ENCODE data around the gene SDF4.

Gene SDF4

DNA sequence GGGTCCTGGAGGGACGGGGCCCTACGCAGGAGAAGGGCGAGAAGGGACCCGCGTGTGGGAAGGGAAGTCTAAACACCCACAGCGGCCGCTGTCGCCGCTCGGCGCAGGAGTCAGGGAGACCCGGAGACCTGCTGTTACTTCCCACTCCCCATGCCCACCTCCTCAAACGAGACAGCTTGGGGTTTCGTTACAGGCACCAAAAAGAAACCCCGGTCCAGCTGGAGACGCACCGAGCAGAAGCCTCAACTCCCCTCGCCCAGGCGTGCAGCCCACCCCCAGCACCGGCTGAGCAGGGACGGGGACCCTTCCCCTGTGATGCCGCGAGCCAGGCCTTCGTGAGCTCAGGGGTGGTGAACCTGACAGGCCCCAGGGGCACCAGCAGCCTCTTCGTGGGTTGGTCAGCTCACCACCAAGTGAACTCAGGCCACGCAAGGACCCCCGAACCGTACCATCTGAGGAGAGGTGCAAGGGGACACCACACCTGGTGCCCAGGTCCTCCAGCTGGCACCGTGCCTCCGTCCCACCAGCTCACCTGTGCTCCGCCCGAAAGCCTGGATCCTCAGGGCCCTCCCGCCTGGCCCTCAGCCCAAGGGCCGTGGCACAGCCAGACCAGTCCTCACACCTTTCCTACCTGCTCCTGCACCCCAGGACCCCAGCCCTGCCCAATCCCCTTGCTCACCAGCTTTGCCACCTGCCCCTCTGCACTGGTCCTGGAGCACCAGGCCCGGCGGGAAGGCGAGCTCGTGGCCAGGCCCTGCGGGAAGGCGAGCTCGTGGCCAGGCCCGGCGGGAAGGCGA lies 5.0 kb downstream of the SDF4 start:
- DNase-seq = no peak

DNA sequence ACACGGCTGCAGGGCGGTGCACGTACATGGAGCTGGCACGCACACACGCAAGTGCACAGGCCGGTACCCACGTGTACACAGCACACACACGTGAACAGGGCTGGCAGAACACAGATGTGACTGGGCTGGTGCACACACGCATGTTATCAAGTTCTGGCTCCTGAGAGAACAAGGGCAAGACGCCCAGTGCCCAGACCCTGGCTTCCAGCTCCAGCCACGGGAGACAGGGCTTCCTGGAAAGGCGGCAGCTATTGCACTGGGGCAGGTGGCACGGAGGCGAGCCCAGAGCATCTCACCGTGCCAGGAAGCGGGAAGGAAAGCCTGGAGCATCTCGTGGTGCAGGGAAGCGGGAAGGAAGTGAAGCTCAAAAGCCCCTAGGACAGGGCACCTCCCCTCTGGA lies 5.9 kb downstream of the SDF4 start:
- no peak for DNase-seq

DNA sequence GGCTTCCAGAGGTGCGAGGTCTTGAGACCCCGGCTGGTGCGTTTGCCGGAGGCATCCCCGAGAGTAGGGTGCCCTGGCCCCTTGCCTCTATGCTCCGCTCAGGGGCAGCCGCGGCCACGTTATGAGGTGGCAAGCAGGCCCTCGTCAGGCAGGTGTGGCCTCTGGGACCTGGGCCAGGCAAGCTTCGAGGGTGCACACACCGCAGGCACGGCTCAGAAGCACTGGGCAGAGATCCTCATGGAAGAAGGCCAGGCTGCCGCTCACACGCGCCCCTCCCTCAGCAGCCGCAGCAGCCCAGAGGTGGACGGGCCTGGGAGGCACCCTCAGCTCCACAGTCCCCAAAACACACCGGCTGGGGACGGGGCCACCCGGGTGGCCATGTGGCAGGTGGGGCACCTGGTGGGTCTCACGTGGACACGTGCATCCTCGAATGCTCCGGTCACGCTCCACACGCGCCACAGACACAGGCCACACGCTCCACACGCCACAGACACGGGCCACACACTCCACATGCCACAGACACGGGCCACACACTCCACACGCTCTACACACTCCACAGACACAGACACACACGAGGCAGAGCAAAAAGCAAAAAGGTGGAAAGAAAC lies 6.5 kb downstream of the SDF4 start:
- DNase-seq = no peak

DNA sequence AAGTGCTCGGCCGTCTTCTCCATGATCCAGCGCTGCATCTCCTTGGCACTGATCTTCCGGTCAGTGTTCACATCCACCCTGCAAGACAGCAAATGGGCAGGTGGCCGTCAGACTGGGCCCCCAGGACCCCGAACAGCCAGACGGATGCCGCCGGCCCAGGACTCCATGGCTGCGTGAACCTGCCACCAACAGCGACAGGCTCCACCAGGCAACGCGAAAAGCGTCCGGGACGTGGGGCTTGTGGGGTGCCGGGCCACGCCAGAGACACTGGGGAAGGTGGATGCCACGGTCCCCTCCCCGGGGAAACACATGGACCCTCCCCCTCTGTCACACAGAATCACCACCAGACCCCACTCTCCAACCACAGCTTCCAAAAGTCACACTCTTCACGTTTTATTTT lies 7.9 kb downstream of the SDF4 start:
- DNase-seq = no peak

DNA sequence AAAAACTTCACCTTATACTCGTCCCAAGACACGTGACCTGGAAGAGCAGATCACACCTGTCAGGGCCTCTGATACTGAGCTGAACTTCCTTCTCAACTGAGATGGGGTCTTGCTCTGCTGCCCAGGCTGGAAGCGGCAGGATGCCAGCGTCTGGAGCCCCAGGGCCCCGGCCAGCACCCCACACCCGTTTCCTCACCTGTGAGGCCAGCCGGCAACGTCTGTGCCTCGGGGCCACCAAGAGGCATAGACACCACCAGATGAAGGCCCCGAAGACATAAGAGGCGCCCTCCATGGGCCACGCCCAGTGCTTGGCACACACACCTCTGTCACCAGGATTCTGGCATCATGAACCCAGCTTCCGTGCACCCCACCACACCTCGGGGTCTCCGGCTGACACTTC lies 8.5 kb downstream of the SDF4 start:
- no peak for DNase-seq

DNA sequence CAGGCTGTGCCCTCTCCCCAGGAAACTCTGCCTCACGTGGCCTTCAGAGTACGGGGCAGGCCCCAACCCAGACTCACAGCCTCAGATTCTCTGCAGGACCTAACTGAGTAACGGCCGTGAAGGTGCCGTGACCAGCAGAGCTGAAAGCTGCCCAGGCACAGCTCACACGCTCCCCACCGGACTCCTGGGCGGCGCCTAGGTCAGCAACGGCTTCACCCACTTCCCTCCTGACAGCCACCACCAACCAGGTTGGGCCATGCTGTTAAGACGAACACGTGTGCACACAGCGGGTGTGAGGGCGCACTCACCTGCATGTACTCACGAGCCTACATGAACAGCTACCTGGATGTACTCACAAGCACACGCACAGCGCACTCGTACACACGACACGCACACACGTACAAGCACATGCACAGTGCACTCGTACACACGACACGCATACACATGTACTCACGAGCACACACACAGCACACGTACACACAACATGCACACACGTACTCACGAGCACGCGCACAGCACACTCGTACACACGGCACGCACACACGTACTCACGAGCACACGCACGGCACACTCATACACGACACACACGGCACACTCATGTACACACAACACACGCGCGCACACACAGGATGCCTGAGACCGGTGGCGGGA lies 9.1 kb downstream of the SDF4 start:
- no peak for DNase-seq

DNA sequence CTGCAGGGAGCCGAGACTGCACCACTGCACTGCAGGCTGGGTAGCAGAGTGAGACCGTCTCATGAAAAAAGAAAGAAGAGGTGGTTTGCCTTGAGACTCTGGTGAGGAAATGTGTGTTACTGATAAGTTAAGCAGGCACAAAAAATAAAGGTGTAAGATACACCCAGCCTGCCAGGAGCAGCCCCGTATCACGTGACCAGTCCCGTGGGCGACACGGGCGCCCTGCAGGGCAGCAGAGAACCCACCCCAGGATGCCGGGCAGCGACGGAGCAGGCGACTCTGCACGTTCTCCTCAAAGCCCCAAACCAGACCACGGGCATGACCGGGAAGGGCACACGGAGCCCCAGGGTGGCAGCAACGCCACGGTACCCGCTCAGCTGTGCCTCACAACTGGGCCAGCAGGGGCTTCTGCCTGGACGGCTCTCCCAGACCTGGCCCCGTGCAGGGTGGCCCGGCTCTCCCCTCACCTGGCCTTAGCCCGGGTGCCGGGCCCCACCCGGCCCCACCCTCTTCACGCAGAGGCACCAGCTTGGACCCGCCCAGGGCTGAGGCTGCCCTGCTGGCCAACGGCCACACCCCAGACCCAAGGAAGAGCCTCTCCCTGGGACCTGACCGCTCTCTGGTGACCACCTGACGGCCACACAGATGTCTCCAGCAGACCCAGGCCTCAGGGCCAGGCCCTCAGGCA lies 9.8 kb downstream of the SDF4 start:
- no peak for DNase-seq

DNA sequence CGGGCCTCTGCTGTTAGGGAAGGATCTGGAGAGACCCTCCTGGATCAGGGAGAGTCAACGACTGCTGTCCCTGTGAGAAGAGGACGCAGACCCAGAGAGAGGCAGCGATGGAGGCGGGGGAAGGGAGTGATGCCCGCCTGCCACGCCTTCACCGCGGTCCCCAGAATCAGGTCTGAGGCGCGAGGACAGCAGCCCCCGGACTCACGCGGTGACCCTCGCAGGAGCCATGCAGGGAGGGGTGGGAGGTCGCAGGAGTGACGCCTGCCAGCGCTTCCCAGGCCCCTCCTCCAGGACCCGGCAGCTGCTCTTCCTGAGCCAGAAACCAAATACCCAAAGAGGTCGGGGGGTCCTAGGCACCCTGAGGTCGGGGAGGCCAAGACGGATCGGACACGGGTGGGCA lies 11.6 kb downstream of the SDF4 start:
- DNase-seq = no peak

DNA sequence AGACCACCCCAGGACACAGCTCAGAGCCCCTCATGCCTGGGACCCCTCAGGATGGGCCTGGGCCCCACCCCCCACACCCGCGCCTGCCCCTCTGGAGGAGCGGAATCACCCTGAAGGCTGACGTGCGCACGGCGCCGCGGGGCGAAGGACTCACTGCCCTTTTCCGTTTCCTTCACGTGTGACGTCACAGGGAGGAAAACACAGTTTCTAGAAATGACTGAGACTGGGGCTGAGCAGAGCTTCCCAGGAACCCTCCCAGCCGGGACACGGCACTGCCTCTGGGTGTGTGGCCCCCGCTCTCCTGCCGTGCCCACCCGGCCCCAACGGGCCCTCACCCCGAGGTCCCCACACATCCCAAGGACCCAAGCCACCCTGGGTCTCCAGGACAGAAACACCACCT lies 12.5 kb downstream of the SDF4 start:
- peak; percentile 56 to 85 for DNase-seq

DNA sequence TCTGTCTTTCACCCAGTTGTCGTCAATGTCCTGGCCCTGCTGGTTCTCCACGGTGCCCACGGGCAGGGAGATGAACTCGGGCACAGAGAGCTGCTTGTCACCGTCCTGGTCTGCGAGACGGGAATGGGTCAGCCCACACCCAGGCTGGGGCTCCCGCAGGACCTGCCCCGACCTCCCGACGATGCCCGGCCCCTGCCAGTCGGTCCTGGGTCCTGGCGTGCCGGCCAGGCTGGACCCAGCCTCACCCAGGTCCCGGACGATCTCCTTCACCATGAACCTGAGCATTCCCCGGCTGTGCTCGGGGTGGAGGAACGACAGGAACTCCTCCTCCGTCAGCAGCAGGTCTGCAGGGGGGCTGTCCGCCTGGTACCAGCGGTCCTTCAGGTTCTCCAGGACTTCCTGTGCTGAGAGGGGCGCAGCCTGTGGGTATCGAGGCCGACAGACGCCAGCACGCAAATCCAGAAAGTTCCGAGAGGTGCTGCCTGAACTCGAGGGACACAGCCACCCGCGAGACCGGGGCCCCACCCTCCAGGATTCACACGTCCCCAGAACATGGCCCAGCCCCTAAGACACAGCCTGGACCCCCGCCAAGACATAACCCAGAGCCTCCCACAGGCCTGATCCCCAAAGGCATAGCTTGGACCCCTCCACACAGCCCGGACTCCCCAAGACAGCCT lies 13.1 kb downstream of the SDF4 start:
- no peak for DNase-seq

DNA sequence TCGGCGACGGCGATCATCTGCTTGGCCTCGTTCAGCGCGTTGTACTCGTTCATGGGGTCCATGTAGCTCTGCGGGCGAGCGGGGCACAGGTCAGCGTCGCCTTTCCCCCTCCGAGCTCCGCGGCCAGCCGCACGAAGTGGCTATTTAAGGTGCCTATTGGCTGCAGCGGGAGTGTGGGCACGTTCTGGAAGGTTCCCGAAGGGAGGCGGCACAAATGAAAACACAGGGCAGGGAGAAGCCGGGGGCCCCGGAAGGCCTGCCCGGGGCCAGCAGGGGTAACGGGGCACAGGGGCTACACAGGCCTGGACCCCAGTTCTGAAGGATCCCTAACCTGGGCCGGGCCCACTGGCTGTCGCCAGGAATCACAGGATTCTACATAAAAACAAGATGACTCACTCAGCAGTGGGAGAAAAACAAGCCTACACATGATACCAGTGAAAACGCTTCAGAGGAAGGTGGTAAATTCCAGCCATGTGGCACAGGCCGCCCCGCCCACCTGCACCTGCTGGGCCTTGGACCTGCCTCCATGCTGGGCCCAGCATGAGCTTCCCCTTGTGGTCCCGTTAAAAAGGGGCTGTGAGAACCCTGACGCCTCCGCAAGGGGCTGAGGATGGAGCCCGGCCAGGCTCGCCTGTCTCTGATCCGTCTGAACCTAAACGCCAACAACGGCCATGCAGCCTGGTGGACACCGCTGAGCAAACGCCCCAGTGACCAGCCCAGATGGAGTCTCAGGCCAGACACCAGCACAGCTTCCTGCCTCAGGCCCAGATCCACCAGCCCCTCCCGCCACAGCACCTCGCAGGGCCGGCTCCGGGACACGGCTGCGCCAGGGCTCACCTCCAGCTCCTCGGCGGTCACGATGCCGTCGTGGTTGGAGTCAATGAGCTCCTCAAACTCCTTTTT lies 13.9 kb downstream of the SDF4 start:
- DNase-seq = peak in 1 of 2 donors; percentile 56

DNA sequence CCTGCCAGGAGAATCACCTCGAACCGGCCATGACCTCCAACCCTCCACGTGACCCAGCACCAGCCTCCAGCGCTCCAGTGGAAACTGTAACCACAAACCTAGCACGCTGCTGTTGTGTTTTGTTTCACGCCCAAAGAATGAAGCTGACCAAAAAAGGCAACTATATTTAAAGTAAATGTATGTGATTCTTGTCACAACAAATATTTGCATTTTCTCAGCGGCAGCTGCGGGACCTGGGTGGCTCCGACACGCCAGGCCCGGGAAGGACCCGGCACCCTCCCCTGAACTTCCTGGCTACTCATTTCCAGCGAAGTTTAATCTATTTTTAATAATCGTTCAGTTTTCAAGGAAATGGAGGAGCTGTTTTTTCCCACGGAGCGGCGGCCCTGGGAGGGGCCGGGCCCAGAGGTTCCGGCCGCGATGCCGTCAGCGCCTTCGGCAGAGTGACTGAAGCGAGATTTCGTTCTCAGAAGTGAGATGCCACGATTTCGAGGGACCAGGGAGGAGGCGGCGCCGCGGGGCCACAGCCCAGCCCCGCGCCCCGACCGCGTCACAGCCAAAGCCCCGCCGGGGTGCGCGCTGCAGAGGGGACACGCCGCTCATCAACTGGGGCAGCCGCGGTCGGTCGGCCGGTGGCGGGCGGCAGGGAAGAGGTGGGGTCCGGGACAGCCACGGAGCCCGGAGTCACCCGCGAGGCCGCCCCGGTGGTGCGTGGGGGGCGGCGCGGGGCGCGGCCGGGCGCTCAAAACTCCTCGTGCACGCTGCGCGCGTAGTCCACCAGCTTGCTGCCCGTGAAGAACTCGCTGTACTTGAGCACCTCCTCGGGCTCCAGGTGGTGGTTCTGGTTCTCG lies 14.8 kb downstream of the SDF4 start:
- peak; percentile 50 to 86 for DNase-seq

DNA sequence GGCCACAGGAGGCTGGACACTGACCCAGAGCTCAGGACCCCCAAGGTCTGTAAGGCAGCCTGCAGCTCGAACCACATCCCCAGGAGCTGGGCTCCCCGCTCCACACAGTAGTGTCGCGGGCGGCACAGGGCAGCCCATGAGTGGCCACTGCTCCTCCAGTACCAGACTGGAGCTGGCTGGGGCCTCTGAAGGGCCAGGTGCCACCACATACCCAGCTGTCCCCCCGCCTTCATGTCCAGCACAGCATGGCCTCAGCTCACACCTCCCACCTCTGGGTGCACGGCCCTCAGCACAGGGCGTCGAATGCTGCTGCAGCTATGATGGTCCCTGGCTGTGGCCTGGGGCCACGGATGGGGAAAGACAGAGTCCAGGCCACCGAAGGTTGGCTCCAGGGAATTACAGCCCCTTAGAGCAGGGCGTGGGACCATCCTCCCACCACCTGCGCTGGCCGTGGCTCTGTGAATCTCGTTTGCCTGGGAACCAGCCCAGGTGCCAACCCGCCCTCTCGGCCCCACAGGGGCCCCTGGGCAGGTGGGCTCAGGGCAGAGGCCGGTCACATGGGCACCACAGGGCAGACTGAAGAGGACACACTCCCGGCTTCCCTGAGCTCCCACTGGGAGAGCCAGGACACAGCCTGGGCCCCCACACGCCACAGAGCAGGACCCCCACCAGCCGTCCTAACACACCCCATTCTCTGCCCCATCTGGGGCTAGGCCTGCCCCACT lies 15.8 kb downstream of the SDF4 start:
- no peak for DNase-seq

DNA sequence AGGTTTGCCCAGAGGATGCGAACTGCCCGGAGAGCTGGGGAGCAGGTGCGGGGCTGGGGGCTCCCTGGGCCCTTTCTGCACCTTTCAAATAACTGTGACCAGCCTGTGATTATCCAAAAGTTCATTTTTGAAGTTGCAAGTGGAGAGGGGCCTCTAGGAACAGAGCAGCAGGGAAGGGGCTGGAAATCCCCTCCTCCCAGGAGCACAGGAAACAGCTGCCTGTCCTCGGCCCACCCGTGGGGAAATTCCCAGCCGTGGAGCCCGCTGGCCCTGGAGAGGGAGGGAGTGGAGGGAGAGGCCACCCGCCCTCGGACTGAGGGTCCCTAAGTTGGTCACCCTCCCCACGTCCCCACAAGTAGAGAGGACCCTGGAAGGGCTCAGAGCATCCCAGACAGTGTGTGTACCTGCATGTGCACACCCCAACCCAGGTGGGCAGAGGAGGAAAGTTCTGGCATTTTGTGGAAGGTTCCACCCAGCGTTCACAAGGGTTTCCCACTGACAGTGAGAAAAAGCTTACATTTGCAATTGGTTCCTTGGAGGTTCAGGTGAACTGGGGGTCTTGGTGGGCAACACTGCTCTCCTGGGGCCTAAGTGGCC lies 16.6 kb downstream of the SDF4 start:
- DNase-seq = peak in 1 of 2 donors; percentile 63

DNA sequence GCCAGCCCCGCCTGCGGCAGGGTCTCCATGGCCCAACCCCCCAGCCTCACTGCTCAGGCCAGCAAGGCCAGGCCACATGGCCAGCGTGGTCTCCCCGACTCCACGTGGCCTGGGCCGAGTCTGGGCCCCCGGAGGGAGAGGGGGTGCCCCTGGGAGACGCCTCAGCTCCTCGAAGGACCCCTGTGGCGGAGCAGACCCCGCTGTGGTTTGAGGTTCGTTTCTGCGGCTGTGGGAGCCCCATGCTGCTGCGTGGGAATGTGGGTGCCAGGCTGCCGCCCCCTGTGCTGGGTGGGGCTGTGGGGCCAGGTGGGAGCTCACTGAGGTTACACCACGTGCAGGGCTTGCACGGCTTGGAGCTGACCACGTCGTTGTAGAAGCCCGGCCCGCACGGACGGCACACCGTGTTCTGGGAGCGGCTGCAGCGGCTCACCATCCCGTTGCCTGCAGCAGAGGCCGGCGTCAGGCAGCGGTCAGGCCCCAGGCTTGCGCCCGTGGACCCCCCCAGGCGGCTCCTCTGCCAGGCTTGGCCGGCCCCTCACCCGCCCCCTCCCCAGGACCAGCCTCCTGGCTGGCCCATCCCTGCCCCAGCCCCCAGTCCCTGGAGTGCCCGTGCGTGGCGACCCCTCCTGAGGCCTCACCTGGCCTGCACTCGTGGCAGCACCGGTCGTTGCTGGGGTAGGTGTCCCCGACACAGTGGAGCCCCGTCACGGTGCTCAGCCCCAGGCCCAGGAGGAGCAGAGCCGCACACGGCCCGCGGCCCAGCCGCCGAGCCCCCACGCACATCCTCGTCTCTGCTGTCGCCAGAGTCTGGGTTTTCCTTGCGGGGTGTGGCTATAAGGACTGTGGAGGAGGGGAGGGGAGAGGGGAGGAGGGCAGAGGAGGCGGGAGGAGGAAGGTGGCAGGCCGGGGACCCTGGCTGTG lies 18.2 kb downstream of the SDF4 start, which contains the start of gene TNFRSF4:
TSS of gene TNFRSF4 (minus strand) at position 809 of the 921 bp plus-strand sequence. CDS start at position 783, 26 bp downstream.
- DNase-seq = peak in 1 of 2 donors; percentile 62

DNA sequence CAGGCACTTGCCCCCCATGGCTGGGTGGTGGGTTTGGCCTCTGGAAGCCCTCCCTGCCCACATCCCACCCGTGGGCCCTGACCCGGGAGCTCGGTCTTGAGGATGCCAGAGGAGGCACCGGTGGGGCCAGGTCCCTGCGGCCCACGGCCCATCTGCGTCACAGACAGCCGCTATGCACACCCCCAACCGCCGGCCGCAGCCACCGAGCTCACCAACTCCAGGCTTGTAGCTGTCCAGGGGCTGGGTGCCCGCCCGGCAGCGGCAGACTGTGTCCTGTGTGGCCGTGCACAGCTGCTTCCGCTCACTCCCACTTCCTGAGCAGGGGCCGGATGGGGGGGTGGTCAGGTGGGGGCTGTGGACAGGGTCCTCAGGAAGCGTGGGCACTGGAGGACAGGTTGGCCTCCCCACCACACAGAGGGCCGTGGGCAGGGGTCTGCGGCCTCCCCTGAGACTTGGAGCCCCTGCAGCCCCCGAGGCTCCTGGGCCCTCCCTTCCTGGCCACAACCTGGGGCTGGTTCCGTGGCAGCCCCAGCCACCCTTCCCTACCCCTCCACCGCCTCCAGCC lies 18.9 kb downstream of the SDF4 start:
- DNase-seq = peak; percentile 55 to 69

DNA sequence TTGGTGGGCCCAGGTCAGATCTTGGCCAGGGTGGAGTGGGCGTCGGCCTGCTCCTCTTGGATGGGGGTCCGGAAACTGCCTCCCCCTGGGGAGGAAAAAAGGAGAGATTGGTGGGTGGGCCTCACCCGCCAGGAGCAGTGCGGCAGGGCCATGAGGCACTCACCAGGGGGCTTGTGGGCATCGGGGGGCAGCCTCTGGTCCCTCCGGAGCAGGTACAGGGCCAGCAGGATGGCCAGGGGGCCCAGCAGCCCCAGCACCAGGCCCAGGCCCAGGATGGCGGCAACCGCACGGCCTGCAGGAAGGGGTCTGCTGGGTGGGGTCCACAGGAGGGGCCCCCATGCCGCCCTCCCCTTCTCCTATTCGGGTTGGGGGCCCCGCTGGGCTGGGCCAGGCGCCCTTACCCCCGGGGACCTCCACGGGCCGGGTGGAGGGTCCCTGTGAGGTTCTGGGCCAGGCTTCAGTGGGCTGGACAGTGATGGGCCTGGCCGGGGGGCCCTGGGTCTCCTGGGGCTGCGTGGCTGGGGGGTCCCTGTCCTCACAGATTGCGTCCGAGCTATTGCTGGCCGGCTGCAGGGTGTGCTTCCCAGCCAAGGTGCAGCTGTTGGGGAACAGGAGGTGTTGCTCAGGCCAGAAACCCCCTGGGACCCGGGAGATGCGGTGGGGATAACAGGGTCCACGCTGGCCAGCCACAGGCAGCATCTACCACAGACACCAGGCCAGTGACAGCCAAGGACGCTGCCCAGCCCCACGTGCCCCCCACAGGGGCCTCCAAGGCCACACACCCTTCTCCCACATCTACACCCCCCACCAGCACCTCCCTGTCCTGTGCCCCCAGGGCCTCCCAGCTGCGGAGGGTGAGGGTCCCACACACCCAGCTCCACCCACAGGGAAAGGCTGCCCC lies 20.0 kb downstream of the SDF4 start:
- DNase-seq = no peak

All from CD4-positive, alpha-beta T cell treated with Interferon alpha-2 for 1 hour (primary cell).